GM21737 (cell line): Measurements from ENCODE around the gene ARHGEF38.

Experiments
- ATAC-seq: cut with Tn5 transposase; IDR thresholded peaks from one replicate; pipeline ENCODE4 v1.9.1; 2021; ENCODE audit warnings: mild to moderate bottlenecking, moderate library complexity; ENCODE audit not compliant: unreplicated experiment

Gene ARHGEF38

GRCh38 chr4:105551965-105552746 lies at the start of gene ARHGEF38:
Gene ARHGEF38, plus strand, starts transcription at chr4:105552620. Its CDS starts 146 bp downstream, at chr4:105552766.
- ATAC-seq = no peak

- ATAC-seq = no peak
Measured at GRCh38 chr4:105503484-105503883, 48.9 kb upstream of the ARHGEF38 start.

- ATAC-seq = no peak
Measured at GRCh38 chr4:105504744-105505143, 47.7 kb upstream of the ARHGEF38 start.

- peak; percentile 95 for ATAC-seq
Measured at GRCh38 chr4:105509291-105509690, 43.1 kb upstream of the ARHGEF38 start.

GRCh38 chr4:105509714-105510113 lies 42.7 kb upstream of the ARHGEF38 start:
- peak; percentile 7 for ATAC-seq

GRCh38 chr4:105510245-105510644 lies 42.2 kb upstream of the ARHGEF38 start:
- no peak for ATAC-seq

GRCh38 chr4:105520819-105521790 lies 31.3 kb upstream of the ARHGEF38 start:
- no peak for ATAC-seq

- no peak for ATAC-seq
Measured at GRCh38 chr4:105526656-105527055, 25.8 kb upstream of the ARHGEF38 start.

GRCh38 chr4:105527081-105527480 lies 25.3 kb upstream of the ARHGEF38 start:
- no peak for ATAC-seq

GRCh38 chr4:105536601-105537000 lies 15.8 kb upstream of the ARHGEF38 start:
- no peak for ATAC-seq

- no peak for ATAC-seq
Measured at GRCh38 chr4:105541420-105541819, 11.0 kb upstream of the ARHGEF38 start.

GRCh38 chr4:105542039-105542438 lies 10.4 kb upstream of the ARHGEF38 start:
- ATAC-seq = no peak

- no peak for ATAC-seq
Measured at GRCh38 chr4:105543346-105543745, 9.1 kb upstream of the ARHGEF38 start.

- no peak for ATAC-seq
Measured at GRCh38 chr4:105543881-105544280, 8.5 kb upstream of the ARHGEF38 start.

GRCh38 chr4:105544520-105545286 lies 7.7 kb upstream of the ARHGEF38 start:
- no peak for ATAC-seq

- no peak for ATAC-seq
Measured at GRCh38 chr4:105546086-105546485, 6.3 kb upstream of the ARHGEF38 start.

- ATAC-seq = no peak
Measured at GRCh38 chr4:105547769-105548168, 4.7 kb upstream of the ARHGEF38 start.

- ATAC-seq = no peak
Measured at GRCh38 chr4:105548483-105548882, 3.9 kb upstream of the ARHGEF38 start.

GRCh38 chr4:105550641-105551040 lies 1.8 kb upstream of the ARHGEF38 start:
- ATAC-seq = no peak

GRCh38 chr4:105555409-105555808 lies 3.0 kb downstream of the ARHGEF38 start:
- no peak for ATAC-seq

- ATAC-seq = no peak
Measured at GRCh38 chr4:105556206-105556605, 3.8 kb downstream of the ARHGEF38 start.
